ENCODE measurements around the gene CDKAL1. TPM values are rescaled to one million over a fixed set of nuclear protein-coding genes. Genes with fewer than 3 reads are reported as not detected.

CDKAL1 gene
- total and polyA plus RNA-seq, 10 of the 15 experiments (the other 5 are each of a cell fraction or from before 2014, with no cell fraction given), result 10.7 to 26.9 (median 17.3) TPM

DNA sequence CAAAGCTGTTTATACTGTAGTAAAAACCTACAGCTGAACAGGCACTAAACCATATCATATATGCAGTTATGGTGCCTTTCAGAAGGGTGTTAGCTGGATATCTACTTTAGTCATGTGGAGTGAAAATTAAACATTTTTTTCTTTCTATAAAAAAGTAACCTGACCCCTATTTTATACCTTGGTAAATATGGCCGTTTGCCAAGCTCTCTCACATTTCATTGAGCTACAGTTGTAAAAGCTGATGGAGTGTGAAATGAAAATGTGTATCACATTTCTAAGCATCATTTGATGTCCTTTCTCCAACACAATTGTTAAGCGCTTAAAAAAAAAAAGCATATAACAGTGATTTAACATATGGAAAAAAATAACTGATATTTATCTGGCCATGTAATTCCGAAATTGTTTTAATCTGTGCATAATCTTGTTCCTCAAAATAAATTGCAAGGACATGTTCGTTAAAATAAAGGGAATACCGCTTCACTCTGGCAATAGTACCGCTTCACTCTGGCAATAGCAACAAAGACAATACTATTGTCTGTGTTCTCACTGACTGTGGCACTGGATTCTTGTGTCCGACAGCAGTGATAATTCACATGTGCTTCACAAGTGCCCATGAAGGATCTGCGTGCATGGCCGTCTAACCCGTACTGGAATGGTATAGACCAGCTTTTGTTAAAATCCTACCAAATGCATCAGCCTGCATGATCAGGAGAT, 667.5 kb downstream of the CDKAL1 start (continued):
- TF ChIP-seq, protein P1, sequence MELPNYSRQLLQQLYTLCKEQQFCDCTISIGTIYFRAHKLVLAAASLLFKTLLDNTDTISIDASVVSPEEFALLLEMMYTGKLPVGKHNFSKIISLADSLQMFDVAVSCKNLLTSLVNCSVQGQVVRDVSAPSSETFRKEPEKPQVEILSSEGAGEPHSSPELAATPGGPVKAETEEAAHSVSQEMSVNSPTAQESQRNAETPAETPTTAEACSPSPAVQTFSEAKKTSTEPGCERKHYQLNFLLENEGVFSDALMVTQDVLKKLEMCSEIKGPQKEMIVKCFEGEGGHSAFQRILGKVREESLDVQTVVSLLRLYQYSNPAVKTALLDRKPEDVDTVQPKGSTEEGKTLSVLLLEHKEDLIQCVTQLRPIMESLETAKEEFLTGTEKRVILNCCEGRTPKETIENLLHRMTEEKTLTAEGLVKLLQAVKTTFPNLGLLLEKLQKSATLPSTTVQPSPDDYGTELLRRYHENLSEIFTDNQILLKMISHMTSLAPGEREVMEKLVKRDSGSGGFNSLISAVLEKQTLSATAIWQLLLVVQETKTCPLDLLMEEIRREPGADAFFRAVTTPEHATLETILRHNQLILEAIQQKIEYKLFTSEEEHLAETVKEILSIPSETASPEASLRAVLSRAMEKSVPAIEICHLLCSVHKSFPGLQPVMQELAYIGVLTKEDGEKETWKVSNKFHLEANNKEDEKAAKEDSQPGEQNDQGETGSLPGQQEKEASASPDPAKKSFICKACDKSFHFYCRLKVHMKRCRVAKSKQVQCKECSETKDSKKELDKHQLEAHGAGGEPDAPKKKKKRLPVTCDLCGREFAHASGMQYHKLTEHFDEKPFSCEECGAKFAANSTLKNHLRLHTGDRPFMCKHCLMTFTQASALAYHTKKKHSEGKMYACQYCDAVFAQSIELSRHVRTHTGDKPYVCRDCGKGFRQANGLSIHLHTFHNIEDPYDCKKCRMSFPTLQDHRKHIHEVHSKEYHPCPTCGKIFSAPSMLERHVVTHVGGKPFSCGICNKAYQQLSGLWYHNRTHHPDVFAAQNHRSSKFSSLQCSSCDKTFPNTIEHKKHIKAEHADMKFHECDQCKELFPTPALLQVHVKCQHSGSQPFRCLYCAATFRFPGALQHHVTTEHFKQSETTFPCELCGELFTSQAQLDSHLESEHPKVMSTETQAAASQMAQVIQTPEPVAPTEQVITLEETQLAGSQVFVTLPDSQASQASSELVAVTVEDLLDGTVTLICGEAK (IDR thresholded peaks at IDR 0.05; ENCODE audit: borderline replicate concordance), result no peak
- TF ChIP-seq RBBP5 (conservative IDR thresholded peaks at IDR 0.05) (no peak), POLR2A (IDR thresholded peaks at IDR 0.05; ENCODE audit: low read depth, low read length) (no peak), EED (IDR thresholded peaks at IDR 0.05; ENCODE audit: low read depth) (no peak), SMAD5 (IDR thresholded peaks at IDR 0.05; ENCODE audit: low read depth) (no peak), BCL3 (IDR thresholded peaks at IDR 0.05; ENCODE audit: borderline replicate concordance, insufficient read depth, low read depth, low read length, poor library complexity, severe bottlenecking) (no peak), SUZ12 (IDR thresholded peaks at IDR 0.05; ENCODE audit: unreplicated experiment) (no peak), NBN (IDR thresholded peaks at IDR 0.05) (no peak), SKIL (IDR thresholded peaks at IDR 0.05; ENCODE audit: low read depth, poor library complexity, severe bottlenecking) (no peak), ZNF384 (IDR thresholded peaks at IDR 0.05; ENCODE audit: borderline replicate concordance, low read depth, low read length) (no peak), STAT1 (conservative IDR thresholded peaks at IDR 0.05) (no peak), PBX3 (IDR thresholded peaks at IDR 0.05; ENCODE audit: insufficient replicate concordance, low read depth, low read length) (no peak)
